Activated naive CD4-positive, alpha-beta T cell treated with anti-CD3 and anti-CD28 coated beads, Interleukin-2, amount 50 U/mL, for 72 hours (primary cell): ENCODE measurements around the gene COA1. TPM values are rescaled to one million over a fixed set of nuclear protein-coding genes. Genes with fewer than 3 reads are reported as not detected.
"Not testable (repeated sequence)": the region's sequence is repeated elsewhere in the genome, so short reads cannot be mapped to it uniquely, and the experiment has no call there.

Experiments used
- ATAC-seq, 2 donors: fragments of 150-1000 bp; cut with Tn5 transposase; 2 replicates each; pipeline ENCODE4 v1.10.0; 2021; ENCODE audit warnings: mild to moderate bottlenecking in 2 of 2, moderate library complexity in 2 of 2
- DNase-seq, 2 donors: peaks; one replicate each; pipeline ENCODE4 v3.0.0; 2021 to 2022; ENCODE audit warnings: low spot score in 2 of 2
- H3K27ac Mint-ChIP-seq, 2 donors: one replicate each; pipeline ENCODE4 v1.8.0; 2022; ENCODE audit warnings: mild to moderate bottlenecking in 2 of 2, mixed read lengths in 2 of 2
- H3K36me3 Mint-ChIP-seq, 2 donors: one replicate each; pipeline ENCODE4 v1.8.0; 2022; ENCODE audit warnings: mixed read lengths in 2 of 2
- H3K9me3 Mint-ChIP-seq, 2 donors: one replicate each; pipeline ENCODE4 v1.8.0; 2022; ENCODE audit warnings: mixed read lengths in 2 of 2
- total RNA-seq, 2 donors: library from RNA; stranded (reverse); gene quantifications; one replicate each; pipeline ENCODE4 v1.2.3, GENCODE V29; 2022

COA1 gene
- total RNA-seq: 10 to 100 TPM; 31.9 to 72.4 TPM

GRCh38 chr7:43729214-43729923 is at the start of gene COA1:
Gene COA1 (minus strand): TSS chr7:43729523. CDS start chr7:43648614, 80,909 bp downstream.
- H3K27ac Mint-ChIP-seq: peak within 1 kb of the TSS; percentile 81 to 92
- peaks cover 15 to 21% of the 10 kb centered on the region in 2 donors for H3K36me3 Mint-ChIP-seq
- peak; percentile 95 to 97 for ATAC-seq
- H3K9me3 Mint-ChIP-seq: no peaks in the 10 kb centered on the region
- peak; percentile 76 to 78 for DNase-seq

GRCh38 chr7:43778293-43779044 is 49.1 kb upstream of the COA1 start:
- ATAC-seq, H3K27ac Mint-ChIP-seq, H3K9me3 Mint-ChIP-seq, DNase-seq: not testable (repeated sequence)
- peaks cover 4 to 15% of the 10 kb centered on the region in 2 donors for H3K36me3 Mint-ChIP-seq

GRCh38 chr7:43775255-43775654 is 45.9 kb upstream of the COA1 start:
- DNase-seq, ATAC-seq, H3K9me3 Mint-ChIP-seq, H3K27ac Mint-ChIP-seq: not testable (repeated sequence)
- peaks cover 14 to 36% of the 10 kb centered on the region in 2 donors for H3K36me3 Mint-ChIP-seq

GRCh38 chr7:43773268-43773667 is 43.9 kb upstream of the COA1 start:
- peaks cover 14 to 28% of the 10 kb centered on the region in 2 donors for H3K36me3 Mint-ChIP-seq
- not testable (repeated sequence) for H3K27ac Mint-ChIP-seq, H3K9me3 Mint-ChIP-seq, DNase-seq, ATAC-seq

- H3K36me3 Mint-ChIP-seq: peaks cover 14 to 22% of the 10 kb centered on the region in 2 donors
- no peak for ATAC-seq
- H3K9me3 Mint-ChIP-seq: no peaks in the 10 kb centered on the region
- DNase-seq: no peak
- H3K27ac Mint-ChIP-seq: peak overlapping the region in 1 of 2 donors; percentile 19
These were observed 42.2 kb upstream of the COA1 start for GRCh38 chr7:43771573-43771972.

GRCh38 chr7:43771128-43771527 is 41.8 kb upstream of the COA1 start:
- Mint-ChIP-seq H3K27ac (no peak overlapping the region), H3K9me3 (no peaks in the 10 kb centered on the region), H3K36me3 (peaks cover 11 to 22% of the 10 kb centered on the region in 2 donors)
- no peak for ATAC-seq
- no peak for DNase-seq

GRCh38 chr7:43769791-43770465 is 40.6 kb upstream of the COA1 start:
- ATAC-seq: no peak
- DNase-seq: no peak
- Mint-ChIP-seq H3K27ac (no peak overlapping the region), H3K9me3 (no peaks in the 10 kb centered on the region), H3K36me3 (peaks cover 10 to 22% of the 10 kb centered on the region in 2 donors)

- ATAC-seq: no peak
- no peaks in the 10 kb centered on the region for H3K9me3 Mint-ChIP-seq
- no peak for DNase-seq
- H3K36me3 Mint-ChIP-seq: peaks cover 10 to 22% of the 10 kb centered on the region in 2 donors
- H3K27ac Mint-ChIP-seq: no peak overlapping the region
These were observed 40.0 kb upstream of the COA1 start for GRCh38 chr7:43769281-43769680.

GRCh38 chr7:43768887-43769272 is 39.6 kb upstream of the COA1 start:
- peak; percentile 64 to 82 for ATAC-seq
- no peaks in the 10 kb centered on the region for H3K9me3 Mint-ChIP-seq

GRCh38 chr7:43768201-43768886 is 39.0 kb upstream of the COA1 start:
- Mint-ChIP-seq H3K36me3 (peaks cover 10 to 20% of the 10 kb centered on the region in 2 donors), H3K9me3 (no peaks in the 10 kb centered on the region), H3K27ac (peak overlapping the region in 1 of 2 donors; percentile 25)
- DNase-seq: no peak
- no peak for ATAC-seq

More at GRCh38 chr7:43768887-43769272, 39.6 kb upstream of the COA1 start:
- DNase-seq: no peak
- peak overlapping the region in 1 of 2 donors; percentile 25 for H3K27ac Mint-ChIP-seq
- H3K36me3 Mint-ChIP-seq: peaks cover 10 to 22% of the 10 kb centered on the region in 2 donors

- Mint-ChIP-seq H3K9me3 (no peaks in the 10 kb centered on the region), H3K36me3 (peaks cover 8 to 10% of the 10 kb centered on the region in 2 donors), H3K27ac (no peak overlapping the region)
- ATAC-seq (no peak), DNase-seq (no peak)
These were observed 38.0 kb upstream of the COA1 start for GRCh38 chr7:43767311-43767710.

- H3K27ac Mint-ChIP-seq: peak overlapping the region in 1 of 2 donors; percentile 48
- no peak for DNase-seq
- no peaks in the 10 kb centered on the region for H3K9me3 Mint-ChIP-seq
- peaks cover under 1 to 2% of the 10 kb centered on the region in 2 donors for H3K36me3 Mint-ChIP-seq
- ATAC-seq: no peak
These were observed 37.2 kb upstream of the COA1 start for GRCh38 chr7:43766564-43766963.

- ATAC-seq: peak in 1 of 2 donors; percentile 57
- peak overlapping the region in 1 of 2 donors; percentile 62 for H3K27ac Mint-ChIP-seq
- no peaks in the 10 kb centered on the region for H3K36me3 Mint-ChIP-seq
- no peak for DNase-seq
- no peaks in the 10 kb centered on the region for H3K9me3 Mint-ChIP-seq
These were observed 35.6 kb upstream of the COA1 start for GRCh38 chr7:43764807-43765491.

GRCh38 chr7:43764039-43764761 is 34.9 kb upstream of the COA1 start:
- no peaks in the 10 kb centered on the region for H3K9me3 Mint-ChIP-seq
- no peak for DNase-seq
- H3K27ac Mint-ChIP-seq: peak overlapping the region in 1 of 2 donors; percentile 62
- no peaks in the 10 kb centered on the region for H3K36me3 Mint-ChIP-seq
- peak; percentile 52 to 60 for ATAC-seq

GRCh38 chr7:43763183-43763582 is 33.9 kb upstream of the COA1 start:
- DNase-seq (no peak), ATAC-seq (no peak)
- Mint-ChIP-seq H3K9me3 (no peaks in the 10 kb centered on the region), H3K36me3 (no peaks in the 10 kb centered on the region), H3K27ac (peak overlapping the region in 1 of 2 donors; percentile 9)
